SU-DHL-6 (cell line): ENCODE results near the gene VDR.

ENCODE experiments used
- H2AFZ ChIP-seq: fragments of 200-600 bp; sonication (generic); 2 replicates; pipeline ENCODE4 v1.6.1; 2014; ENCODE audit warnings: low read depth, mild to moderate bottlenecking, moderate library complexity, mixed read lengths, antibody characterized with exemption, low read length; ENCODE audit not compliant: severe bottlenecking
- H3F3A ChIP-seq: fragments of 200-600 bp; shearing (Covaris generic); 2 replicates; pipeline ENCODE4 v1.6.0; 2016; ENCODE audit warnings: antibody characterized with exemption, mild to moderate bottlenecking; ENCODE audit not compliant: insufficient read depth
- H3K27ac ChIP-seq: fragments of 200-600 bp; sonication (generic); 2 replicates; pipeline ENCODE4 v1.5.1; 2016; ENCODE audit warnings: low read depth, mild to moderate bottlenecking, low read length, moderate library complexity, mixed read lengths
- H3K27me3 ChIP-seq: fragments of 200-600 bp; sonication (generic), shearing (Covaris generic); 2 replicates; pipeline ENCODE4 v1.6.0; 2014; ENCODE audit warnings: mild to moderate bottlenecking, low read length
- H3K36me3 ChIP-seq: fragments of 200-600 bp; sonication (generic); 2 replicates; pipeline ENCODE4 v1.6.1; 2014; ENCODE audit warnings: mild to moderate bottlenecking, low read length, mixed read lengths
- H3K4me2 ChIP-seq: fragments of 300-600, 200-600 bp; shearing (Covaris generic), sonication (generic); 2 replicates; pipeline ENCODE4 v1.6.0; 2014; ENCODE audit warnings: low read length, low read depth, mild to moderate bottlenecking; ENCODE audit not compliant: poor library complexity, severe bottlenecking
- H3K4me3 ChIP-seq: fragments of 200-600 bp; sonication (generic); 2 replicates; pipeline ENCODE4 v1.5.1; 2014; ENCODE audit warnings: antibody characterized with exemption, low read length, mild to moderate bottlenecking, mixed read lengths; ENCODE audit not compliant: insufficient read depth, poor library complexity, severe bottlenecking
- H3K79me2 ChIP-seq: fragments of 200-600 bp; sonication (generic); 2 replicates; pipeline ENCODE4 v1.6.1; 2014; ENCODE audit warnings: mild to moderate bottlenecking, low read length, moderate library complexity; ENCODE audit not compliant: insufficient read depth
- H3K9ac ChIP-seq: fragments of 200-600 bp; sonication (generic); 2 replicates; pipeline ENCODE4 v1.7.0; 2014; ENCODE audit warnings: mild to moderate bottlenecking, low read length
- H3K9me2 ChIP-seq: fragments of 200-600 bp; sonication (generic); replicated peaks from 2 replicates; pipeline ENCODE4 v1.6.1; 2014; ENCODE audit warnings: low read length; ENCODE audit not compliant: insufficient read depth
- H3K9me3 ChIP-seq: fragments of 200-600 bp; sonication (generic); 2 replicates; pipeline ENCODE4 v1.6.1; 2014; ENCODE audit warnings: low read length, mixed read lengths; ENCODE audit not compliant: insufficient read depth
- H4K20me1 ChIP-seq: fragments of 200-600 bp; sonication (generic); 2 replicates; pipeline ENCODE4 v1.6.1; 2014; ENCODE audit warnings: low read depth, mild to moderate bottlenecking, antibody characterized with exemption, low read length, moderate library complexity, mixed read lengths
- CTCF ChIP-seq: fragments of 200-600 bp; sonication (generic); IDR thresholded peaks from one replicate; pipeline ENCODE4 v1.5.1; 2017; ENCODE audit warnings: antibody characterized with exemption, mild to moderate bottlenecking, low read length, moderate library complexity; ENCODE audit not compliant: insufficient read depth, poor library complexity, severe bottlenecking
- EZH2phosphoT487 ChIP-seq: fragments of 200-600 bp; sonication (generic), shearing (Covaris generic); conservative IDR thresholded peaks from 2 replicates; pipeline ENCODE4 v1.6.1; 2018; ENCODE audit warnings: mild to moderate bottlenecking, antibody characterized with exemption, low read length, moderate library complexity, mixed read lengths

VDR gene

GRCh38 chr12:47899466-47899865 lies 5.3 kb downstream of the VDR start:
- H3K9ac ChIP-seq: no peak overlapping the region
- H3K27ac ChIP-seq: no peak overlapping the region
- H3K36me3 ChIP-seq: no peaks in the 10 kb centered on the region
- no peaks in the 10 kb centered on the region for H3K9me2 ChIP-seq
- no peaks in the 10 kb centered on the region; the same call in 1 of the 2 replicates for H3K27me3 ChIP-seq
- H4K20me1 ChIP-seq: 0 out of 2 replicates have a peak, but pooled peaks cover 2% of the 10 kb centered on the region
- no peaks in the 10 kb centered on the region for H3K9me3 ChIP-seq
- no peak overlapping the region for H2AFZ ChIP-seq
- no peaks in the 10 kb centered on the region for H3F3A ChIP-seq
- H3K79me2 ChIP-seq: no peaks in the 10 kb centered on the region
- TF ChIP-seq CTCF (no peak), EZH2phosphoT487 (no peak)
- H3K4me3 ChIP-seq: no peak overlapping the region
- H3K4me2 ChIP-seq: no peak overlapping the region

GRCh38 chr12:47896633-47897032 lies 8.2 kb downstream of the VDR start:
- no peaks in the 10 kb centered on the region for H3K79me2 ChIP-seq
- 0 out of 2 replicates have a peak, but pooled peaks cover 2% of the 10 kb centered on the region for H4K20me1 ChIP-seq
- H3K27ac ChIP-seq: no peak overlapping the region
- no peaks in the 10 kb centered on the region for H3K27me3 ChIP-seq
- no peaks in the 10 kb centered on the region for H3K9me2 ChIP-seq
- no peak overlapping the region for H3K4me2 ChIP-seq
- H3K36me3 ChIP-seq: no peaks in the 10 kb centered on the region
- H3K9ac ChIP-seq: no peak overlapping the region
- no peaks in the 10 kb centered on the region for H3K9me3 ChIP-seq
- no peaks in the 10 kb centered on the region for H3F3A ChIP-seq
- no peak for TF ChIP-seq CTCF
- no peak for TF ChIP-seq EZH2phosphoT487
- H2AFZ ChIP-seq: no peak overlapping the region
- no peak overlapping the region for H3K4me3 ChIP-seq

- no peaks in the 10 kb centered on the region for H3K27me3 ChIP-seq
- no peak overlapping the region for H3K4me3 ChIP-seq
- H3K9me3 ChIP-seq: no peaks in the 10 kb centered on the region
- no peaks in the 10 kb centered on the region for H3K36me3 ChIP-seq
- H3K4me2 ChIP-seq: no peak overlapping the region
- no peaks in the 10 kb centered on the region for H3K79me2 ChIP-seq
- H3F3A ChIP-seq: no peaks in the 10 kb centered on the region
- H3K27ac ChIP-seq: no peak overlapping the region
- no peak overlapping the region for H2AFZ ChIP-seq
- H4K20me1 ChIP-seq: 0 out of 2 replicates have a peak, but pooled peaks cover 2% of the 10 kb centered on the region
- TF ChIP-seq CTCF (no peak), EZH2phosphoT487 (no peak)
- H3K9ac ChIP-seq: no peak overlapping the region
- no peaks in the 10 kb centered on the region for H3K9me2 ChIP-seq
Observed at GRCh38 chr12:47896022-47896421, 8.8 kb downstream of the VDR start.

GRCh38 chr12:47894652-47895051 lies 10.1 kb downstream of the VDR start:
- H3K4me2 ChIP-seq: no peak overlapping the region
- TF ChIP-seq EZH2phosphoT487 (no peak), CTCF (no peak)
- H3K9ac ChIP-seq: no peak overlapping the region
- no peaks in the 10 kb centered on the region for H3K36me3 ChIP-seq
- no peaks in the 10 kb centered on the region for H3K27me3 ChIP-seq
- 0 out of 2 replicates have a peak, but pooled peaks cover 2% of the 10 kb centered on the region for H4K20me1 ChIP-seq
- H3K79me2 ChIP-seq: no peaks in the 10 kb centered on the region
- no peaks in the 10 kb centered on the region for H3K9me3 ChIP-seq
- H2AFZ ChIP-seq: no peak overlapping the region
- no peaks in the 10 kb centered on the region for H3F3A ChIP-seq
- H3K9me2 ChIP-seq: no peaks in the 10 kb centered on the region
- H3K4me3 ChIP-seq: no peak overlapping the region
- H3K27ac ChIP-seq: no peak overlapping the region
